ENCODE data around the gene EPN2. TPM values are rescaled to one million over a fixed set of nuclear protein-coding genes. Genes with fewer than 3 reads are reported as not detected.
"Not testable (repeated sequence)": the region's sequence is repeated elsewhere in the genome, so short reads cannot be mapped to it uniquely, and the experiment has no call there.

Gene EPN2
- polyA plus RNA-seq = 10 to 100 TPM in 2 of 3 donors, 1 to 10 TPM in 1; 8.7 to 27.0 (median 14.2) TPM

GRCh38 chr17:19237139-19237388 is at the start of gene EPN2:
Gene EPN2 (plus strand): TSS chr17:19237366. CDS start chr17:19283120, 45,754 bp downstream.
- not testable (repeated sequence) for H3K27ac ChIP-seq (ENCODE audit: low read depth, low read length)
- WGBS, 3 donors = 0 to 6% (median 1%) methylated on average over 10 to 15 of the region's 31 CpGs

GRCh38 chr17:19187883-19188869 is 49.0 kb upstream of the EPN2 start:
- H3K27ac ChIP-seq (ENCODE audit: low read depth, low read length) = not testable (repeated sequence)
- WGBS, 3 donors = 0% methylated on average over 9 of the region's 62 CpGs

GRCh38 chr17:19188870-19189708 is 48.1 kb upstream of the EPN2 start:
- not testable (repeated sequence) for H3K27ac ChIP-seq (ENCODE audit: low read depth, low read length)
- WGBS, 3 donors = no CpG with 5 or more reads among the region's 39 CpGs

- not testable (repeated sequence) for H3K27ac ChIP-seq (ENCODE audit: low read depth, low read length)
- no CpG with 5 or more reads among the region's 36 CpGs for WGBS, 3 donors
These were observed 47.3 kb upstream of the EPN2 start for GRCh38 chr17:19189781-19190405.

GRCh38 chr17:19196382-19197204 is 40.6 kb upstream of the EPN2 start:
- H3K27ac ChIP-seq (ENCODE audit: low read depth, low read length) = not testable (repeated sequence)
- 3 to 6% methylated on average over 3 to 6 of the region's 33 CpGs; no CpG with 5 or more reads in 1 of the 3 donors for WGBS, 3 donors

- WGBS, 3 donors = no CpG with 5 or more reads among the region's 20 CpGs
- H3K27ac ChIP-seq (ENCODE audit: low read depth, low read length) = not testable (repeated sequence)
These were observed 34.7 kb upstream of the EPN2 start for GRCh38 chr17:19202448-19202847.

GRCh38 chr17:19203429-19203828 is 33.7 kb upstream of the EPN2 start:
- no CpG with 5 or more reads among the region's 3 CpGs for WGBS, 3 donors
- H3K27ac ChIP-seq (ENCODE audit: low read depth, low read length) = not testable (repeated sequence)

GRCh38 chr17:19215074-19215860 is 21.9 kb upstream of the EPN2 start:
- not testable (repeated sequence) for H3K27ac ChIP-seq (ENCODE audit: low read depth, low read length)
- no CpG with 5 or more reads among the region's 67 CpGs for WGBS, 3 donors

- WGBS, 3 donors = no CpG with 5 or more reads among the region's 13 CpGs
- H3K27ac ChIP-seq (ENCODE audit: low read depth, low read length) = not testable (repeated sequence)
These were observed 20.8 kb upstream of the EPN2 start for GRCh38 chr17:19216148-19216926.

- no CpG with 5 or more reads among the region's 2 CpGs for WGBS, 3 donors
- not testable (repeated sequence) for H3K27ac ChIP-seq (ENCODE audit: low read depth, low read length)
These were observed 18.3 kb upstream of the EPN2 start for GRCh38 chr17:19218914-19219313.

GRCh38 chr17:19219384-19219783 is 17.8 kb upstream of the EPN2 start:
- not testable (repeated sequence) for H3K27ac ChIP-seq (ENCODE audit: low read depth, low read length)
- no CpG with 5 or more reads among the region's 11 CpGs for WGBS, 3 donors

GRCh38 chr17:19220195-19220594 is 17.0 kb upstream of the EPN2 start:
- no CpG with 5 or more reads among the region's 8 CpGs for WGBS, 3 donors

GRCh38 chr17:19226610-19227588 is 10.3 kb upstream of the EPN2 start:
- no CpG with 5 or more reads among the region's 12 CpGs for WGBS, 3 donors
- not testable (repeated sequence) for H3K27ac ChIP-seq (ENCODE audit: low read depth, low read length)

More at GRCh38 chr17:19220195-19220594, 17.0 kb upstream of the EPN2 start:
- H3K27ac ChIP-seq (ENCODE audit: low read depth, low read length) = not testable (repeated sequence)

GRCh38 chr17:19234676-19235075 is 2.5 kb upstream of the EPN2 start:
- not testable (repeated sequence) for H3K27ac ChIP-seq (ENCODE audit: low read depth, low read length)
- 58 to 65% (median 58%) methylated on average over 3 of the region's 6 CpGs for WGBS, 3 donors

- no CpG with 5 or more reads among the region's 32 CpGs for WGBS, 3 donors
- not testable (repeated sequence) for H3K27ac ChIP-seq (ENCODE audit: low read depth, low read length)
These were observed 621 bp upstream of the EPN2 start for GRCh38 chr17:19236351-19237138.
